DMS79 treated with DMSO at 0.1 percent for 48 hours (cell line): ENCODE measurements around the gene NDUFS7.
A peak's percentile ranks its signal among the peaks of the same experiment; 100 is the strongest.
"Not testable (repeated sequence)": the region's sequence is repeated elsewhere in the genome, so short reads cannot be mapped to it uniquely, and the experiment has no call there.

Experiments used
- DNase-seq: peaks from one replicate; lab custom pipeline; 2025; lab: John Stamatoyannopoulos, UW

Gene NDUFS7

DNA sequence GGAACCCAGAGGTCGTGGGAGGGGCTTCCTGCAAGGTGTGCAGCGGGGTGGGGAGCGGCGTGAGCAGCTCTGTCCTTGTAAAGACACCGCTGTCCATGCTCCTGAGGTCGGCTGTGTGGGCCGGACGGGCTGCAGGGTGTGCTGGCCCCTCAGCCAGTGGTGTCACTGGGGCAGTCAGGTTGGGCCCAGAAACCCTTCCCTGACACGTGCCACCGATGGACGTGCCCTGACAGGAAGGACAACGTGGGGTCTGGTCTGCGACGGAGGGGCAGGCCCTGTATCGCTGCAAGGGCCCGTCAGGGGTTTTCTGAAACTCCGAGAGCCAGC is 50.3 kb downstream of the NDUFS7 start:
- no peak for DNase-seq

DNA sequence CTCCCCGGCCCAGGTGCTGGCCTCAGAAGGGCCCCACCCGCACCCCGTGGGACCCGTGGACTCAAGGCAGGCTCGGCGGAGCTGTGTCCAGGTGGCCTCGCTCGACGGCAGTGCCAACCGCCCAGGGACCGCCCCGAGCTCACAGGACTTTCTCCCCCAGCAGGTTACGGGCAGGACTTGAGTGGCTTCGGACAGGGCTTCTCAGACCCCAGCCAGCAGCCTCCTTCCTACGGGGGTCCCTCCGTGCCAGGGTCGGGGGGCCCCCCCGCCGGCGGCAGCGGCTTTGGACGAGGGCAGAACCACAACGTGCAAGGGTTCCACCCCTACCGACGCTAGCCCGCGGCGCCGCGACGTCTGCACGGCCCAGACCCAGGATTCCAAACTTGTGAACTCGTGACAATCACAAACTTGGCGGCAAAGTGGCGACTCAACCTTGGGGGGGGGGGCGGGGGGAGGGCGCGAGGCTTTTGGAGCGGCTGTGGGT is 50.9 kb downstream of the NDUFS7 start:
- no peak for DNase-seq

DNA sequence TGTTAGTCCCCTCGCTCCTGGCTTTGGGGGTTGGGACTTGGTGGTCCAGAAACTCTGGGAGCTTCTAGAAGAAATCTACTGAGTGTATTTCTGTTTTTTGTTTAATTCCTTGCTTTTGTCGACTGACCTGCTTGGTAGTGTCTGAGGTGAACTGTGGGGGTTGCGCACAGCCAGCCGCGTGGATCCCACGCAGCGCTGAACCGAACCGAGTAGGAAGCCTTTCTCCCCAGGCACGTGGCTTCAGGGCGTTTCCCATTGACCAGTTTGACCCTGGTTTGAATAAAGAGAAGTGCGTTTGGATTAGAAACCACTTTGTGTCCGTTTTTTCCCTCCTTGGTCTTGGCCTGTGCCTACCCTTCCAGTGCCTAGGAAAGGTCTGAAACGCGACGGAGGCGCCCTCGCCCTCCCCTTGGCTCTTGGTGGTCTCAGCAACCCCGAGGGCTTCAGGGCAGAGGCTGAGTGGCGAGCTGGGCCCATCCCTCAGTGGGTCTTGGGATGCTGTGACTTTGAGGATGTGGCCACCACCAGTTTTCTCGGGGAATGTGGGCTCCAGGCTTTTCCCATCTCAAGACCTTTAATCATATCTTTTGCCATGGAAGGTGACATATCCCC is 51.8 kb downstream of the NDUFS7 start:
- no peak for DNase-seq

DNA sequence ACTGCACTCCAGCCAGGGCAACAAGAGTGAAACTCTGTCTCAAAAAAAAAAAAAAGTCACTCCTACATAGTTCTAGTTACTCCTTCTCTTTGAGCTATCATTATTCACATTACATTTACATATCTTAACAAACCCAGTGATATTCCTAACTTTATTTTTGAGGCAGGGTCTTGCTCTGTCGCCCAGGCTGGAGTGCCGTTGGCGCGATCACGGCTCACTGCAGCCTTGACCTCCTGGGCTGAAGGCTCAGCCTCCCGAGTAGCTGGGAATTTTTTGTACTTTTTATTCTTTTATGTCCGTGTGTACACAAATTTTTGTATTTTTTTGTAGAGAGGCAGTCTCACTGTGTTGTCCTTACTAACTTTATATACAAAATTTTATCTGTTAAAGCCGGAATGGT is 53.9 kb downstream of the NDUFS7 start:
- DNase-seq: no peak

DNA sequence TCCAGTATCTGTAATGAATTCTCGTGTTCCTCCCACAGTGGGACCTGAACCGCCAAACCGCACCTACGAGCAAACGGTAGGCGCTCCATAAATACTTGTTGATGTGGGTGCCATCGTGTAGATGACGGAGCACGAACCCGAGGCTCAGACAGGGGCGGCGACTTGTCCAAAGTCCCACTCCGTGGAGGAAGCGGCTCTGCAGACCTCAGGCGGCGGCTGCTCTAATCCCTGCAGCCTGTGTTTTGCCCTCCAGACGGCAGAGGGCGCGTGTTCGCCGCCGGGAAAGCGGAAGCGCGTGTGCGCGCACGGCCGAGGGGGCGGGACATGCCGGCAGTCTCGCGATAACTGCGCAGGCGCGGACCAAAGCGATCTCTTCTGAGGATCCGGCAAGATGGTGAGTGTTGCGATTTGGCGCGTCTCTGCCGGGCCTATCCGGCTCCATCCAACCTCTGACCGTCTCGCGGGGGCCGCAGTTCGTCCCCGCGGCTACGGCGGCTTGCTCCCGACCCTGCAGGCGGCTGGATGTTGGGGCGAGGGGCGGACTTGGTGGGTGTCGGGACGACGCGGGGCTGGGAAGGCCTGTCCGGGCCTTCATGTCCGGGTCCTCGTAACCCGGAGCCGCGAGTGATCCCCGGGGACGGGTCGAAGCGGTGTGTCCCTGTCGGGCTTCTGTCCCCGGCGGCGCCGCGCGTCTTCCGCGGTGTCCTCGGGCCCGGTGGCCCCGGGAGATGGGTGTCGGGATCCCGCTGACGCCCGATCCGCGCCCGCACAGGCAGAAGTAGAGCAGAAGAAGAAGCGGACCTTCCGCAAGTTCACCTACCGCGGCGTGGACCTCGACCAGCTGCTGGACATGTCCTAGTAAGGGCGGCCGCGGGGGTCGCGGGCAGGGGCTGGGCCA is 54.6 kb downstream of the NDUFS7 start, which contains the start of gene RPS15:
RPS15 (plus strand) TSS at position 362 of the 898 bp plus-strand sequence; CDS start at position 392, 30 bp downstream.
- peak; percentile 90 for DNase-seq

DNA sequence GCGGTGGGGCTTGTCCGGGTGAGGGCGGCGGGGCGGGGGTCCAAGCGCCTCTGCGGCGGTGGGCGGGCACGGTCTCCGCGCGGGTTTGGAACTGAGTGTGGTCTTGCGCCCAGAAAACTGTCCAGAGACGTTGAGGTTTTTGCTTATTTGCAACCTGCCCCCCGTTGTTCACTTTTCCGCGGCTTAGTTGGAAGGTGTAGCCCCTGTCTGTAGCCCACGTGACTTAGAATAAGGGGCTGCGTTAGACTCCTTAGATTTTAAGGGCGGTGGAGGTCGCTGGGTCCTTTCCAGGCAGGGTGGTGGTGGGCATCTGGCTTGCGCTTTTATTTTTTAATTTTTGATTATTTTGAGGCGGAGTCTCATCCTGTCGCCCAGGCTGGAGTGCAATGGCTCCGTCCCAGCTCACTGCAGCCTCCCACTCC is 55.2 kb downstream of the NDUFS7 start:
- no peak for DNase-seq

DNA sequence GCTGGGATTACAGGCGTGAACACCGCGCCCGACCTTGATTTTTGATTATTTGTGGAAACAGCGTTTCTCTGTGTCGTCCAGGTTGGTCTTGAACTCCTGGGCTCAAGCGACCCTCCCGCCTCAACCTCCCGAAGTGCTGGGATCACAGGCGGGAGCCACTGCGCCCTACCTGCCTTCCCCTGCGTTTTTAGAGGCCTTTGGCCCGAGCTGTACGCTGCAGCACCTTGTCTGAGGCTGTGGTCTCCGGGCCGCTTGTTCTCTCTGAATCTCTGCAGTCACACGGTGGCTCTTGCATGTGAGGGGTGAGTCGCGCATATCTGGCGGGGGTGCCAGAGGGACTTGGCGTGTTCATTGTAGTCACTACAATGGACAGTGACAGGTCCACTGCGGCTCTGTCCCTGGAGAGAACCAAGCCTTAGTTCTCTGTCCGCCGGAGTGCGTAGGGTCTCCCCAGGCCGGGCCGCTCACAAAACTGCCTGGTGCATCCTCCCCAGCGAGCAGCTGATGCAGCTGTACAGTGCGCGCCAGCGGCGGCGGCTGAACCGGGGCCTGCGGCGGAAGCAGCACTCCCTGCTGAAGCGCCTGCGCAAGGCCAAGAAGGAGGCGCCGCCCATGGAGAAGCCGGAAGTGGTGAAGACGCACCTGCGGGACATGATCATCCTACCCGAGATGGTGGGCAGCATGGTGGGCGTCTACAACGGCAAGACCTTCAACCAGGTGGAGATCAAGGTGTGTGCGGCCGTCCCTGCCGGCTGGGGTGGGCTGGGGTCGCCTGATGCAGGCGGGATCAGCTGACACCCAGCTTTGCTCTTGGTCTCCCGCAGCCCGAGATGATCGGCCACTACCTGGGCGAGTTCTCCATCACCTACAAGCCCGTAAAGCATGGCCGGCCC is 56.1 kb downstream of the NDUFS7 start:
- DNase-seq: not testable (repeated sequence)

DNA sequence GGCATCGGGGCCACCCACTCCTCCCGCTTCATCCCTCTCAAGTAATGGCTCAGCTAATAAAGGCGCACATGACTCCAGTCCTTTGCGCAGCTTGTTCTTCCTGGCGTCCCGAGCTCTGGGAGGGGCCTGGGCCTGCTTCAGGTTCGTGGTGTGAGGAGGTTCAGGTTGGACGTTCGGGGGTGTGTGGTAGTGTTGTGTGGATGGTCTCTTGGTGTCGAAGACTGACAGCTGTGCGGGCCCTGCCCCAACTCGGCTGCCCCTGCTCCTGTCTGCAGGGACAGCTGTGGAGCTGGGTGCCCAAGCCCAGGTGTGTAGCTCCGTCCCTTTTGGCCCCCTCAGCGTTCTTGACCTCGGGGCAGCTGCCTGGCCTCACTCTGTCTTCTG is 56.7 kb downstream of the NDUFS7 start:
- DNase-seq: no peak

DNA sequence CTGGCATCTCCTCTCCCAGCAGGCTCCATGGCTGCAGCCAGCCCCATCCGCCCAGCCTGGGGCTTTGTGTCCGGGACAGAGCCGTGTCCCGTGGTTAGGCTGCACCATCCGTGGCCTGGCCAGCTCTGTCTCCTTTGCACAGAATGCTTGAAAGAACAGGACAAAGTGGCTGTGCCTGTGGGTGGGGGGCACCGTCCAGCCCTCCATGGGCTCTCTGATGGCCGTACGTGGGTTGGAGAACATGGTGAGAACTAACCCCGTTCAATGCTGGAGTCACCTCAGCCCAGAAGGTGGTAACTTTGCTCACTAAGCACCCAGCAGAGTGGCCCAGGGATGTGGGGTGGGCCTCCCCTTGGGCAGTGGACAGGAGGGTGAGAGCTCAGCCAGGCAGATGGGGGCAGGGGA is 57.3 kb downstream of the NDUFS7 start:
- no peak for DNase-seq

DNA sequence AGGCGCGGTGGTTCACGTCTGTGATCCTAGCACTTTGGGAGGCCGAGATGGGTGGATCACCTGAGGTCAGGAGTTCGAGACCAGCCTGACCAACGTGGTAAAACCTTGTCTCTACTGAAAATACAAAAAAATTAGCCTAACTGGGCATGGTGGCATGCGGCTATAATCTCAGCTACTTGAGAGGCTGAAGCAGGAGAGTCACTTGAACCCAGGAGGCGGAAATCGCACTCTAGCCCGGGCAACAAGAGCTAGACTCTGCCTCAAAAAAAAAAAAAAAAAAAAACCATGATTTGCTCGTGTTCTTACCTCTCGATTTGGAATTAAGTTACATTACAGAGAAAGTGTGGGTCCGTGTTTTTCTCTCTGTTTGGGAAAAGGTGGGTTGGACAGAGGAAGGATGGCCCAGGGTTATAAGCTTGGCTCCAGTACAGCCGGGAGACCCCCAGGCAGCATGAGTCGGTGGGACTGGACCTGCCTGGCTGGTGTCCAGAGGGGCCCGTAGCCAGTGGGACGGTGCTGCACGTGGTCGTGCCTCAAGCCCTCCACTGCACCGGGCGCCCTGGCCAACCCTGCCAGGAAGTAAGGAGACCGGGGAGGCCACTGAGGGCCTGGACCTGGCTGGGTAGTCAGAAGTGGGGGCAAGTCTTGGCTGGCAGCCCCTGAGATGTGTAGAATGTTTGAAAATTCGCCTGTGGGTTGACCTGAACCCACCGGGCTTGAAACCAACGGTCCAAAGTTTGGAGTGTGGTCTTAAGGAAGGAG is 58.2 kb downstream of the NDUFS7 start:
- DNase-seq: no peak
